Heart right ventricle (tissue), 16 donors: ENCODE data around the gene GMDS. TPM values are rescaled to one million over a fixed set of nuclear protein-coding genes. Genes with fewer than 3 reads are reported as not detected.

Experiments used
- ATAC-seq, 8 donors: fragments of 200-7000 bp; cut with Tn5 transposase; one replicate each; pipeline ENCODE4 v1.9.1; 2020; ENCODE audit warnings: mild to moderate bottlenecking in 8 of 8, moderate library complexity in 8 of 8, moderate number of reproducible peaks in 1 of 8
- DNase-seq, 2 donors: peaks; one replicate each; pipeline ENCODE4 v3.0.0-alpha.2; 2020
- H3K27ac ChIP-seq, 10 donors: fragments of 200-600 bp; sonication (generic) in 2 of 10; one replicate each; pipeline versions ENCODE4 v1.5.0 to v1.8.0; 2020 to 2022; ENCODE audit warnings: mild to moderate bottlenecking in 3 of 10
- H3K27me3 ChIP-seq, 7 donors: fragments of 200-600 bp; one replicate each; pipeline ENCODE4 v1.8.0; 2021 to 2022; ENCODE audit warnings: mild to moderate bottlenecking in 2 of 7
- H3K36me3 ChIP-seq, 9 donors: fragments of 200-600 bp; sonication (generic) in 1 of 9; one replicate each; pipeline versions ENCODE4 v1.5.0 to v1.8.0; 2020 to 2022; ENCODE audit warnings: mild to moderate bottlenecking in 2 of 9
- H3K4me1 ChIP-seq, 9 donors: fragments of 200-600 bp; sonication (generic) in 1 of 9; one replicate each; pipeline versions ENCODE4 v1.5.0 to v1.8.0; 2020 to 2022; ENCODE audit warnings: mild to moderate bottlenecking in 4 of 9
- H3K4me3 ChIP-seq, 10 donors: fragments of 200-600 bp; sonication (generic) in 2 of 10; one replicate each; pipeline versions ENCODE4 v1.5.0 to v1.8.0; 2020 to 2022; ENCODE audit warnings: mild to moderate bottlenecking in 7 of 10, moderate library complexity in 2 of 10
- H3K9me3 ChIP-seq, 11 donors: fragments of 200-600 bp in 10 of 11; sonication (generic) in 2 of 11; one replicate each; pipeline versions ENCODE4 v1.5.0 to v1.8.0; 2013 to 2022; ENCODE audit warnings: mild to moderate bottlenecking in 2 of 11, control low read depth in 1 of 11, moderate library complexity in 1 of 11
- WGBS, 2 donors: extraction: QIAGEN DNeasy Blood & Tissue Kit; methylation state at CpG; one replicate each; pipeline ENCODE4 v1.1.7; 2013; ENCODE audit warnings: inconsistent platforms in 1 of 2; 5-methylcytosine and 5-hydroxymethylcytosine counted together
- intact Hi-C, 10 donors: fragments of 100-400 bp; cut with DNase I; formaldehyde crosslinking; loops; one replicate each; pipeline versions ENCODE4 v1.11.1 to v1.14.2; 2022
- polyA plus RNA-seq, 2 donors: library from polyadenylated mRNA; stranded (reverse); fragments of 200-250 nt; gene quantifications; one replicate each; pipeline ENCODE4 v1.2.3, GENCODE V29; 2013
- total RNA-seq, 10 donors: library from RNA; stranded (reverse); fragmentation: NEBNext Ultra II Directional in 3 of 10; extraction: Animal tissue kit (Norgen Biotek cat#: 25700) in 3 of 10; gene quantifications; one replicate each; pipeline versions ENCODE4 v1.2.1 to v1.2.4, GENCODE V29; 2021 to 2023
- TF ChIP-seq, protein P1 (sequence below), 9 donors: fragments of 200-600 bp; sonication (generic) in 2 of 9; IDR thresholded peaks; one replicate each; pipeline versions ENCODE4 v1.5.0 to v1.8.0; 2021 to 2022; ENCODE audit warnings: antibody characterized with exemption in 9 of 9, mild to moderate bottlenecking in 5 of 9, moderate library complexity in 1 of 9
- donor health status: Arrhythmogenic right ventricular cardiomyopathy.
- donor health status: ischemic (EF 13 %, LVEDD 7.1; RV severe dilation, severe dysfunction).
- donor health status: healthy with polysubstance abuse.
- donor health status: DM: no; HTN: yes; CAD: no.
- donor health status: DM: no; HTN: no; CAD: no.
- donor health status: ischemic (EF 25% LVEDD 6.9; RV normal size, moderate dysfunction).
- donor health status: ischemic (EF 25% LVEDD 5.7; RV mildly dilated, moderate dysfunction).
- donor health status: healthy.
- donor health status: DM: yes; HTN: yes; CAD: no.
- donor health status: Ischemic cardiomyopathy.
- donor health status: ischemic (EF 35%, LVEDD 5.7; RV mildly dilated, moderate dysfunction).
- donor health status: nonischemic (EF 11% LVEDD 7.7; RV severe dilation, severe dysfunction).
- donor health status: DM: yes; HTN: yes; CAD: no.
- donor health status: PGD.
- donor health status: ischemic (EF 29% LVEDD 5.4; RV normal size, mild dysfunction).
- donor health status: nonischemic (EF 23%, LVEDD 6.1; RV moderate dilation, normal function).

The GMDS gene
- total and polyA plus RNA-seq, 12 donors: 5.0 to 10.6 (median 6.9) TPM

DNA sequence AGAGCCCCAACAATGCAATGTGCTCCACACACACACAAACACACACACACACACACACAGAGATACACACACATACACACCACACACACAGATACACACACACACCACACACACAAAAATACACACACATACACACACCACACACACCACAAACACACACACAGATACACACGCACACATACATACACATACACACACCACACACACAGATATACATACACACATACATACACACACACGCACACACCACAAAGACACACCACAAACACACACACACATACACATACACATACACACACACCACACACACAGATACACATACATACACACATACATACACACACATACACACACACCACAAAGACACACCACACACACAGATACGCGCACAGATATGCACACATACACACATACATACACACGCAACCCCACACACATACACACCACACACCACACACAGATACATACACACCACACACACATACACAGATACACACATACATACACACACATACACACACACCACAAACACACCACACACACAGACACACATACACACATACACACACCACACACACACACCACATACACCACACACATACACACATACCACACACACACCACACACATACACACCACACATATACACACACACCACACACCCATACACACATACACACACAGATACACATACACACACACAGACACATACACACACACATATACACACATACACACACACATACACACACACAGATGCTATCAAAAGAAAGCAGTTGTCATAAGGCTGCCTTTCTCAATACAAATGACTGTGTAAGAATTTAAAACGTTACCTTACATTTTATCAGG is 507.7 kb downstream of the GMDS start:
- Histone ChIP-seq H3K9me3 (no peaks in the 10 kb centered on the region), H3K4me3 (no peak overlapping the region), H3K36me3 (no peaks in the 10 kb centered on the region), H3K4me1 (no peaks in the 10 kb centered on the region), H3K27ac (no peak overlapping the region), H3K27me3 (no peaks in the 10 kb centered on the region)
- intact Hi-C loops: no loop called here
- TF ChIP-seq, protein P1, sequence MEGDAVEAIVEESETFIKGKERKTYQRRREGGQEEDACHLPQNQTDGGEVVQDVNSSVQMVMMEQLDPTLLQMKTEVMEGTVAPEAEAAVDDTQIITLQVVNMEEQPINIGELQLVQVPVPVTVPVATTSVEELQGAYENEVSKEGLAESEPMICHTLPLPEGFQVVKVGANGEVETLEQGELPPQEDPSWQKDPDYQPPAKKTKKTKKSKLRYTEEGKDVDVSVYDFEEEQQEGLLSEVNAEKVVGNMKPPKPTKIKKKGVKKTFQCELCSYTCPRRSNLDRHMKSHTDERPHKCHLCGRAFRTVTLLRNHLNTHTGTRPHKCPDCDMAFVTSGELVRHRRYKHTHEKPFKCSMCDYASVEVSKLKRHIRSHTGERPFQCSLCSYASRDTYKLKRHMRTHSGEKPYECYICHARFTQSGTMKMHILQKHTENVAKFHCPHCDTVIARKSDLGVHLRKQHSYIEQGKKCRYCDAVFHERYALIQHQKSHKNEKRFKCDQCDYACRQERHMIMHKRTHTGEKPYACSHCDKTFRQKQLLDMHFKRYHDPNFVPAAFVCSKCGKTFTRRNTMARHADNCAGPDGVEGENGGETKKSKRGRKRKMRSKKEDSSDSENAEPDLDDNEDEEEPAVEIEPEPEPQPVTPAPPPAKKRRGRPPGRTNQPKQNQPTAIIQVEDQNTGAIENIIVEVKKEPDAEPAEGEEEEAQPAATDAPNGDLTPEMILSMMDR (IDR thresholded peaks at IDR 0.05): no peak
- WGBS, 2 donors: 85 to 92% methylated on average over 6 of the region's 6 CpGs
- DNase-seq (no peak), ATAC-seq (no peak)

DNA sequence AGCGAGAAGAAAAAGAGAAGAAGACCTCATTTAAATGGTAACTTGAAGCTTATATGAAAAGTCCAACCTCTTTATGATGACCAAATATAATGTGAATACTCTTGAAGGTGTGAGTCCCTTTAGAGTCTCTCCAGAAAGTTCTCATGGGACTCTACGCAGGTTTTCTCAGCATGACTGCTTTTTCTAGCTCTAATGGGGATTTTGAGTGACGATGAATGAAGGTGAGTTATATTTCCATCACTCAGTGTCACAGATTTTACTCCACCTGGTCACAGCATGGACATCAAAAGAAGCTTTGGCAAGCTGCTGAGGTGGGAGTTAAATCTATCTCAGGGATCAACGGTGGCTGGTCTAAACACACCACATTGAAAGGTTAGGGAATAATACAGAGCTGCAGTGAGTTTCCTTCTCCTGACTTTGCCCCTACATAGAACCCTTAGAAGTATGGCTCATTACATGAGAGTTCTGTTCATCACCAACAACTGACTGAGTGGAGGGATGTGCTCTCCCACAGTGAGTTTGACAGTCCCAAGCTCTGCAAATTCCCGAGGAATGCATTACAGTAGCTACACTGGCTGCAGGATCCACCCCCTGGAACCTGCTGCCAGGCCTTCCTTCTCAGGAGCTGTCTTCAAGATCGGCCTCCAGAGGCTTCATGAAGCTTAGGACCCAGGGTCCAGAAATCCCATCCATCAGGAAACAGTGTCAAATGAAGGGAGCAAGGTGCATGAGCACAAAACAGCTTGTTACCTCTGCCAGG is 508.9 kb downstream of the GMDS start:
- 80 to 81% methylated on average over 6 of the region's 6 CpGs for WGBS, 2 donors
- no peaks in the 10 kb centered on the region for H3K27me3 ChIP-seq
- H3K4me3 ChIP-seq: no peak overlapping the region
- no peaks in the 10 kb centered on the region for H3K4me1 ChIP-seq
- H3K9me3 ChIP-seq: peaks cover 0 to 2% (median 0%) of the 10 kb centered on the region in 11 donors
- TF ChIP-seq, protein P1 (IDR thresholded peaks at IDR 0.05): no peak
- ATAC-seq (no peak), DNase-seq (no peak)
- no peak overlapping the region for H3K27ac ChIP-seq
- intact Hi-C loops: no loop called here
- no peaks in the 10 kb centered on the region for H3K36me3 ChIP-seq

- H3K36me3 ChIP-seq: no peaks in the 10 kb centered on the region
- ATAC-seq (peak in 1 of 8 donors; percentile 20), DNase-seq (no peak)
- peaks cover 0 to 14% (median 0%) of the 10 kb centered on the region in 11 donors for H3K9me3 ChIP-seq
- no peak overlapping the region for H3K27ac ChIP-seq
- TF ChIP-seq, protein P1 (IDR thresholded peaks at IDR 0.05): no peak
- WGBS, 2 donors: 91 to 93% methylated on average over 6 of the region's 6 CpGs
- no peaks in the 10 kb centered on the region for H3K4me1 ChIP-seq
- H3K27me3 ChIP-seq: no peaks in the 10 kb centered on the region
- intact Hi-C loops: no loop called here
- no peak overlapping the region for H3K4me3 ChIP-seq
Observed at GRCh38 chr6:1735239-1735803, 510.1 kb downstream of the GMDS start.

DNA sequence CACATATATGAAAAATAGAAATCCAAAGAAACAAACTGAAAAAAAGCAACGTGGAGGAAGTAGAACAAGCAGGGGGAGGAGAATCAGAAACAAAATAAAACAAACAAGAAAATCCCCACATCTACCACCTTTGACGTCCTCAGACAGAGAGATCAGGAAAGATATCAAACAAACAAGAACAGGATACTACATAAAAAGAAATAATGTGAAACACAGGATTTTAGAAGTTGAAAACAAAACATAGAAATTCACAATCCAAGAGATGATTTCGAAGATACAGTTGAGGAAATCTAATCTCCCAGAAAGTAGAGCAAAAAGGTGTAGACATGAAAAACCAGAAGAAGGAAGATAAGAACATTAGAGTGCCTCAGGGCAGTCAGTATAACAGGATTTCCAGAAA is 514.5 kb downstream of the GMDS start:
- intact Hi-C loops: loop anchor here in 1 of 10 donors (2.0 kb wide), 1 partner anchor 16 kb away; no protein-coding TSS in a partner anchor
- ATAC-seq (no peak), DNase-seq (no peak)
- no peak overlapping the region for H3K4me3 ChIP-seq
- no peaks in the 10 kb centered on the region for H3K36me3 ChIP-seq
- no peaks in the 10 kb centered on the region for H3K4me1 ChIP-seq
- peaks cover 0 to 16% (median 0%) of the 10 kb centered on the region in 11 donors for H3K9me3 ChIP-seq
- H3K27me3 ChIP-seq: no peaks in the 10 kb centered on the region
- TF ChIP-seq, protein P1 (IDR thresholded peaks at IDR 0.05): no peak
- no peak overlapping the region for H3K27ac ChIP-seq
- 80 to 87% methylated on average over 3 of the region's 3 CpGs for WGBS, 2 donors
